Naive B cell (primary cell): Measurements from ENCODE around the gene GPSM1. TPM values are rescaled to one million over a fixed set of nuclear protein-coding genes. Genes with fewer than 3 reads are reported as not detected.

Experiments used
- ATAC-seq, 2 donors: fragments of 150-1000 bp; cut with Tn5 transposase; 2 replicates each; pipeline ENCODE4 v1.10.0; 2021; ENCODE audit warnings: low read depth in 2 of 2, mild to moderate bottlenecking in 2 of 2, moderate library complexity in 2 of 2
- DNase-seq: peaks from one replicate; pipeline ENCODE4 v3.0.0; 2022
- H3K27ac Mint-ChIP-seq, 6 donors: one replicate each; pipeline ENCODE4 v1.8.0; 2020 to 2022; ENCODE audit warnings: mild to moderate bottlenecking in 6 of 6, mixed read lengths in 6 of 6, moderate library complexity in 5 of 6, inconsistent platforms in 2 of 6
- H3K27me3 Mint-ChIP-seq, 3 donors: one replicate each; pipeline ENCODE4 v1.8.0; 2021 to 2022; ENCODE audit warnings: mixed read lengths in 3 of 3, mild to moderate bottlenecking in 1 of 3
- H3K36me3 Mint-ChIP-seq, 2 donors: one replicate each; pipeline ENCODE4 v1.8.0; 2020 to 2022; ENCODE audit warnings: mixed read lengths in 2 of 2, inconsistent platforms in 1 of 2, mild to moderate bottlenecking in 1 of 2
- H3K4me1 Mint-ChIP-seq, 3 donors: one replicate each; pipeline ENCODE4 v1.8.0; 2020 to 2022; ENCODE audit warnings: mixed read lengths in 3 of 3, inconsistent platforms in 1 of 3, mild to moderate bottlenecking in 1 of 3, moderate library complexity in 1 of 3
- H3K4me3 Mint-ChIP-seq, 8 donors: one replicate each; pipeline ENCODE4 v1.8.0; 2020 to 2022; ENCODE audit warnings: mild to moderate bottlenecking in 8 of 8, mixed read lengths in 8 of 8, moderate library complexity in 8 of 8, inconsistent platforms in 2 of 8
- H3K9me3 Mint-ChIP-seq, 7 donors: one replicate each; pipeline ENCODE4 v1.8.0; 2020 to 2022; ENCODE audit warnings: mixed read lengths in 7 of 7, mild to moderate bottlenecking in 5 of 7, inconsistent platforms in 2 of 7, moderate library complexity in 1 of 7
- polyA plus RNA-seq, 6 donors: library from polyadenylated mRNA; unstranded; fragments of 300-500 nt; fragmentation: Illumina TruSeq; gene quantifications; one replicate each; pipeline ENCODE4 v1.2.3, GENCODE V29; 2021; ENCODE audit warnings: low read depth in 6 of 6

Gene GPSM1
- polyA plus RNA-seq, 6 donors from 2014 or later: 0.69 to 1.6 (median 0.94) TPM; not detected in 1

DNA sequence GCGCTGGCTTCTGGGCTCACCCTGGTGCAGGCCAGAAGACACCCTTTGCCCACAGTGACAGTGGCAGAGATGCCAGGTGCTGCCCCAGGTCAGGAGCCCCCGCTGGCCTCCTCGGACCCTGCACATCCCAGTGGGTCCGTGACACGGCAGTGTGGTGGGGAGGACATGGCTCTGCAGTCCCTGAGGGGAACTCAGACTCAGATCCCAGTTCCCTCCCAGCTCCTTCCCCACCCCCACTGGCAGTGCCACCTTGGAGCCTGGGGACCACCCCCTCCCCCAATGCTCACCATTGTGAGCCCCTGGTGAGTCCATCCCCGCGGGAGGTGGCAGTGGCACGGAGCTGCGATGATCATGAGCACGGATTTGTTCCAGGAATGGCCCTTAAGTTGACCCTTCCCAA is 22.9 kb upstream of the GPSM1 start:
- Mint-ChIP-seq H3K27ac (no peak overlapping the region), H3K36me3 (no peaks in the 10 kb centered on the region), H3K4me3 (no peak overlapping the region), H3K9me3 (no peaks in the 10 kb centered on the region), H3K4me1 (peaks cover 0 to 7% (median 0%) of the 10 kb centered on the region in 3 donors), H3K27me3 (peaks cover 0 to 5% (median 0%) of the 10 kb centered on the region in 3 donors)
- DNase-seq (no peak), ATAC-seq (no peak)

DNA sequence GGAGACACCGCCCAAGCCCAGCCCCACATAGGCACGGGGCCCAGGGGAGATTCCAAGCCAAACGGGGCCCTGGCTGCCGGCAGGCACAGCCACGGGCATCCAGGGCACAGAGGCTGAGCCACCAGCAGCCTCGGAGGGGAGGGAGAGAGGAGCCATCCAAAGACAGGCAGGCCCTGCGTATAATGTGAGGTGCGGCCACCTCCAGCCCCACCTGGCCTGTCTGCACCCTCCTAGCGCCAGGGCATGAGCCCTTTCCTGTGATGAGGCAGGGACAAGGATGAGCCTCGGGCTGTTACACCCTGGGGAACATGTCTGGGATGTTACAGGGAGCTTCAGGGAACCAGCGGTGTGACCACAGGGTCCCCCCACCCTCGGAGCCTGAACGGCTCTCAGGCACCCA is 22.4 kb upstream of the GPSM1 start:
- Mint-ChIP-seq H3K27me3 (peaks cover 0 to 5% (median 0%) of the 10 kb centered on the region in 3 donors), H3K9me3 (no peaks in the 10 kb centered on the region), H3K36me3 (no peaks in the 10 kb centered on the region), H3K4me3 (no peak overlapping the region), H3K27ac (no peak overlapping the region), H3K4me1 (peaks cover 0 to 7% (median 0%) of the 10 kb centered on the region in 3 donors)
- no peak for DNase-seq
- no peak for ATAC-seq

DNA sequence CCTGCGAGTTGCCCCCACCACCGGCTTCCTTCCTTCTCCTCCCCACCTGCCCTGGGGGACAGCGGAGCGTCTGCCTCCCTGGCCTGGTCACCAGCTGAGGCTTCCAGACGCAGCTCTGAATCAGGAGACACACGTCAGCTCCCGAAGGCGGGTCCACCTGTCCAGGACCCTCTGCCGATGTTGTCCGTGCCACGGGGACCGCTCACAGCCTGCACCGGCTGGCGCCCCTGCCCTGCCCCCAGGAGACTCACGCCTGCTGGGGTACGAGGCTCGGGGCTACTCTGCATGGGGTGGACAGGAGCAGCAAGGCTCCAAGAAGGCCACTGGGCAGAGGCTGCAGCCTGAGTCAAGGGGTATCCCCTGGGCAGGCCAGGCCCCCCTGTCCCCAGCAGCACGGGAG is 21.5 kb upstream of the GPSM1 start:
- H3K36me3 Mint-ChIP-seq: no peaks in the 10 kb centered on the region
- DNase-seq (no peak), ATAC-seq (no peak)
- peaks cover 0 to 7% (median 0%) of the 10 kb centered on the region in 3 donors for H3K4me1 Mint-ChIP-seq
- no peaks in the 10 kb centered on the region for H3K9me3 Mint-ChIP-seq
- peaks cover 0 to 5% (median 0%) of the 10 kb centered on the region in 3 donors for H3K27me3 Mint-ChIP-seq
- no peak overlapping the region for H3K27ac Mint-ChIP-seq
- no peak overlapping the region for H3K4me3 Mint-ChIP-seq

DNA sequence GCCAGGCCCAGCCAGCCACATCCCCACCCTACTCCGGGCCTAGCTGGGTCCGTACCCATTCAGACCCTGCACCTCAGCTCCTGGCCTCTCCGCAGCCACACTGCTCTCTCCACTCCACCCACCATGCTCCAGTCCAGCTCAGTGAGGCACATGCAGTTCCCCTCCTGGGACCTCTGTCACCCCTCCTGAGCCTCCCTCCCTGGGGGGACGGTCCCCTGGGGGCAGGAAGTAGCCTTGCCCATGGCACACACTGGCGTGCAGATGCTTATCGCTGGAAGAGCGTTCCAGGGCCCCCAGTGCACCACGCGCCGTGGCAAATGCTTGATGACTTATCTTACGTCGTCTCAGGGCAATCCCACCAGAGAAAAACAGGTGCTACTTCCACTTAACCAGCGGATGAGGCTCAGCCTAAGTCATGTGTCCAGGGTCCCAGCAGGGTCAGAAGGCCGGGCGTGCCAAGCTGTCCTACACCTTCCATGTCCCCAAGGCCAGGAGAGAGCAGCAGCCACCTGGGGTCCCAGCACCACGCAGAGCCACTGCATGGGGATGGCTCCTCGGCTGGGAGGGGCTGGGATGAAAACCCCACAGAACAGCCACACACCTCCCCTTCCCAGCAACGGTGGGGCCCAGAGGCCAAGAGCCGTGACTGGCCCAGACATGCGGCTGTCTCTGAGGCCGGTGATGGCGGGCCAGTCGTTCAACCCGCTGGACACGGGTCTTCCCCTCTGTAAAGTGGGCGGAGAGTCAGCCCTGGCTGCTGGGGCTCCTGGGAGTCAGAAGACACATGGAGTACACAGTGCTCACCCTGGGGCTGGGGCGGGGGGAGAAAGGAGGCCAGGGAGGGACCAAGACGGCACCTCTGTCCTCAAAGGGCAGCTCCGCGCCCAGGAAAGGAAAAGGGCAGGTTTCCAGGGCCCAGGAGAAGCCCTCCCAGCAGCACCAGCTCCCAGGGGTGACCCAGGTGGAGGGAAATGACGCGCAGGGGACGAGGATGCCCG is 20.8 kb upstream of the GPSM1 start:
- no peaks in the 10 kb centered on the region for H3K36me3 Mint-ChIP-seq
- H3K4me1 Mint-ChIP-seq: peaks cover 0 to 7% (median 0%) of the 10 kb centered on the region in 3 donors
- H3K27ac Mint-ChIP-seq: peak overlapping the region in 1 of 6 donors; percentile 91
- no peaks in the 10 kb centered on the region for H3K9me3 Mint-ChIP-seq
- H3K4me3 Mint-ChIP-seq: peak overlapping the region in 4 of 8 donors; percentile 13 to 81 (median 34)
- DNase-seq (peak; percentile 41), ATAC-seq (peak; percentile 20 to 22)
- H3K27me3 Mint-ChIP-seq: peaks cover 0 to 5% (median 0%) of the 10 kb centered on the region in 3 donors

DNA sequence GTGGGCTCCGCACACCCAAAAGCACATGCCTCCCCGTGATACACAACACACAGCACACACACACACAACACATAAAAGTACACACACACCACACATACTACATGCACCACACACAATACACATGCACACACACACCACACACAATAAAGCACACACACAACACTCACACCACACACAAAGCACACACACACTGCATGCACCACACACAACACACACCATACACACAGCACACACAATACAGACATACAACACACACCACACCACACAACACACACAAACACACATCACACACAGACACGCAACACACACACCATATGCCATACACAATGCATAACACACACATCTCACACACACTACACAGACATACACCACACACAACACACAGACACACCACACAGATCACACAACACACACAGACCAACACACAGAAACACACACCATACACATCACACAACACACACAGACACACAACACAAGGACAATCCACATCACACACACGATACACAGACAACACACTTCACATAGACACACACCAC is 20.1 kb upstream of the GPSM1 start:
- DNase-seq (no peak), ATAC-seq (no peak)
- H3K4me3 Mint-ChIP-seq: no peak overlapping the region
- no peak overlapping the region for H3K27ac Mint-ChIP-seq
- H3K36me3 Mint-ChIP-seq: no peaks in the 10 kb centered on the region
- H3K27me3 Mint-ChIP-seq: peaks cover 0 to 5% (median 0%) of the 10 kb centered on the region in 3 donors
- peaks cover 0 to 7% (median 0%) of the 10 kb centered on the region in 3 donors for H3K4me1 Mint-ChIP-seq
- H3K9me3 Mint-ChIP-seq: no peaks in the 10 kb centered on the region

DNA sequence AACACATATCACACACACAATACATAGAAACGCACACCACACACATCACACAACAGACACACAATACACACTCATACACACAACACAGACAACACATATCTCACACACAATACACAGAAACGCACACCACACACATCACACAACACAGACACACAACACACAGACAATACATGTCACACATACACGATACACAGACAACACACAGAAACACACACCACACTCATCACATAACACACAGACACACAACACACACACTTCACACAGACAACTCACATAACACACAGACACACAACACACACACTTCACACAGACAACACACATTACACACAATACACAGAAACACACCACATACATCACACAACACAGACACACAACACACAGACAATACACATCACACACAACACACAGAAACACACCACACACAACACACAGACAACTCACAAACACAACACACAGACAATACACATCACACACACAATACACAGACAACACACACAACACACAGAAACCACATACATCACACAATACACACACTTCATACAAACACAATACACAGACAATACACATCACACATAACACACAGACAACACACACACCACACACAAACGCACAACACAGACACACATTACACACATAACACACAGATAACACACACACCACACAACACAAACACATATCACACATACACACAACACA is 19.2 kb upstream of the GPSM1 start:
- Mint-ChIP-seq H3K4me3 (no peak overlapping the region), H3K27me3 (peaks cover 0 to 5% (median 0%) of the 10 kb centered on the region in 3 donors), H3K4me1 (peaks cover 0 to 7% (median 0%) of the 10 kb centered on the region in 3 donors), H3K27ac (no peak overlapping the region), H3K36me3 (no peaks in the 10 kb centered on the region), H3K9me3 (no peaks in the 10 kb centered on the region)
- ATAC-seq: no peak
- DNase-seq: no peak

DNA sequence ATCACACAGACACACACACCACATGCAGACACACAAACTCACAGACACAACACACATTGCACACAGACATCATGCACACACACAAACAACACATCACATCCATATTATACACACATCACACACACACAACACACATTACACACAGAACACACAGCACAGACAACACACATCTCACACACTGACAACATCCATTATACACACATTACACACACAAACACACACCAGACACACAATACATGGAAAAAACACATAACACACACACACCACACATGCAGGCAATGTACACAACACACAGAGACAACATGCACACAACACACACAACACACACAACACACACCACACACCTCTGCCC is 18.7 kb upstream of the GPSM1 start:
- H3K36me3 Mint-ChIP-seq: no peaks in the 10 kb centered on the region
- H3K4me3 Mint-ChIP-seq: no peak overlapping the region
- H3K27ac Mint-ChIP-seq: no peak overlapping the region
- H3K4me1 Mint-ChIP-seq: peaks cover 0 to 7% (median 0%) of the 10 kb centered on the region in 3 donors
- ATAC-seq (no peak), DNase-seq (no peak)
- no peaks in the 10 kb centered on the region for H3K9me3 Mint-ChIP-seq
- peaks cover 0 to 5% (median 0%) of the 10 kb centered on the region in 3 donors for H3K27me3 Mint-ChIP-seq

DNA sequence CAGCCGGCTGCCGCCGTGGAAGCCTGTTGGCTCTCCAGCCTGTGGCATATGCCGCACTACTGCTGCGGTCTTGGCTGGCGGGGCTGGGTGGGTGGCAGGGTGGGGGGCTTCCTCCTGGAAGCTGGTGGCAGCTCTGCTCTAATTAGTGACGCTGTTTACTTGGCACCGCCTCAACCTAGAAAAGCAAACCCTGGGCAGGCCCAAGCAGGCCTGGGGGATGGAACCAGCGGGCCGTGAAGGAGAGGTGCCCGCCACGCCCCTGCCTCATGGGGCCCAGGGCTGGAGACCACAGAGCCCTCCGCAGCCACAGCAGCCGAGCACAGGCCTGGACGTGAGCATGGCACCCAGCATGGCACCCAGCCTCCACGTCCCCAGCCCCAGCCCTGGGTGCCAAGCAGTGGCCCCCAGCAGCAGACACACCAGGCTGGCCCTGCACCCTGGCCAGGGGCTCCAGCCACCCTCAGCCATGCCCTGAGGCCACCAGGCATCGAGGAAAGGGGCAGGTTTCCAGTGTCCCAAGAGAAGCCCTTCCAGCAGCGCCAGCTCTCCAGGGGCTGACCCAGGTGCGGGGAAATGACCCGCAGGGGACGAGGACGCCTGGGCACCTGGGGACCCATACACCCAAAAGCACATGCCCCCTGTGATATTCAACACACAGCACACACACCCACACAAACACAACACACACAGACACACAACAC is 18.1 kb upstream of the GPSM1 start:
- Mint-ChIP-seq H3K27me3 (peaks cover 0 to 5% (median 0%) of the 10 kb centered on the region in 3 donors), H3K4me1 (peaks cover 0 to 7% (median 0%) of the 10 kb centered on the region in 3 donors), H3K36me3 (no peaks in the 10 kb centered on the region), H3K4me3 (no peak overlapping the region), H3K9me3 (peaks cover 0 to 2% (median 0%) of the 10 kb centered on the region in 7 donors), H3K27ac (no peak overlapping the region)
- ATAC-seq: peak; percentile 64 to 69
- DNase-seq: peak; percentile 67

DNA sequence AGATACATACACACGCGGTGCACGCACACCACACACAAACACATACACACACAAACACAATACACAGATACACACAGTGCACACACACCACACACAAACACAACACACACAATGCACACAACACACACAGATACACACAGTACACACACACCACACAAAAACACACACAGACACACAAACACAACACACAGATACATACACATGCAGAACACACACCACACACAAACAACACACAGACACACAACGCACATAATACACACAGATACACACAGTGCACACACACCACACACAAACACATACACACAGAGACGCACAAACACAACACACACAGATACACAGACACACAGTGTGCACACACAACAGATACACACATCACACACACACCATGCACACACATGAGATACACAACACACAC is 17.5 kb upstream of the GPSM1 start:
- no peak overlapping the region for H3K27ac Mint-ChIP-seq
- peaks cover 0 to 5% (median 0%) of the 10 kb centered on the region in 3 donors for H3K27me3 Mint-ChIP-seq
- peaks cover 0 to 7% (median 0%) of the 10 kb centered on the region in 3 donors for H3K4me1 Mint-ChIP-seq
- no peak overlapping the region for H3K4me3 Mint-ChIP-seq
- DNase-seq (no peak), ATAC-seq (no peak)
- H3K9me3 Mint-ChIP-seq: peaks cover 0 to 6% (median 5%) of the 10 kb centered on the region in 7 donors
- peaks cover under 1 to 5% of the 10 kb centered on the region in 2 donors for H3K36me3 Mint-ChIP-seq

DNA sequence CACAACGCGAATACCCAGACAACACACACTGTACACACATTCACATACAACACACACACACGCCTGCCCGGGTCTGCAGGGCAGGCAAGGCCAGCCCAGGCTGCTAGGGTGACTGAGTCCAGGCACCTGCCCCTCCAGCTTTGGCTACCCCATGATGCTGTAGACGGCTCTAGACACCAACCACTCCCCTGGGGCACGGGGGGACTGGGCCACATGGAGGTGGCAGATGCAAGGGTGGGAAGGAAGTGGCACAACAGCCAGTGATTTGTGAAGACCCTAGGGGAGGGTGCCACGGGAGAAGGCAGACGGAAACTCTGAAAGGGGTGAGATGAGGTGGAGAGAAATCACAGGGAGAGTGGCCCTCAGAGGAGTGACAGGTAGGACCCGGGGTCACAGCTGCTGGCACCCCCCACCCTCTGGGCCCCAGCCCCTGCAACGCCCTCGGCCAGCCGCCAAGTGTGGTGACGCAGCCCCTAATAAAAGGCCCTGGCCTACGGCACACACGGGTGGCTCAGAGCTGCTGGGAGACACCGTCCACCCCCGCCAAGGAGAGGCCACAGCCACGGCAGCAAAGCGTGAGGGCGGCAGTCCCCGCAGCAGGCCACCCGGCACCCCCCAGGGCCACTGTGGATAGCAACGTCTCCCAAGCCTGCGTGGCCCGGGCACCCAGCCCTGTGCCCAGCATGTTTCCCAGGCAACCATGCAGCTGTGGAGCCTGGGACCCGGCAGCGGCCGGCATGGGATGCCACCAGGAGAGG is 16.9 kb upstream of the GPSM1 start:
- ATAC-seq (peak; percentile 34 to 37), DNase-seq (peak; percentile 70)
- Mint-ChIP-seq H3K4me1 (peaks cover 0 to 10% (median 0%) of the 10 kb centered on the region in 3 donors), H3K27me3 (peaks cover 0 to 9% (median 5%) of the 10 kb centered on the region in 3 donors), H3K4me3 (peak overlapping the region in 2 of 8 donors; percentile 21 to 44), H3K9me3 (peaks cover 4 to 12% (median 10%) of the 10 kb centered on the region in 7 donors), H3K27ac (no peak overlapping the region), H3K36me3 (peaks cover 5 to 7% of the 10 kb centered on the region in 2 donors)

DNA sequence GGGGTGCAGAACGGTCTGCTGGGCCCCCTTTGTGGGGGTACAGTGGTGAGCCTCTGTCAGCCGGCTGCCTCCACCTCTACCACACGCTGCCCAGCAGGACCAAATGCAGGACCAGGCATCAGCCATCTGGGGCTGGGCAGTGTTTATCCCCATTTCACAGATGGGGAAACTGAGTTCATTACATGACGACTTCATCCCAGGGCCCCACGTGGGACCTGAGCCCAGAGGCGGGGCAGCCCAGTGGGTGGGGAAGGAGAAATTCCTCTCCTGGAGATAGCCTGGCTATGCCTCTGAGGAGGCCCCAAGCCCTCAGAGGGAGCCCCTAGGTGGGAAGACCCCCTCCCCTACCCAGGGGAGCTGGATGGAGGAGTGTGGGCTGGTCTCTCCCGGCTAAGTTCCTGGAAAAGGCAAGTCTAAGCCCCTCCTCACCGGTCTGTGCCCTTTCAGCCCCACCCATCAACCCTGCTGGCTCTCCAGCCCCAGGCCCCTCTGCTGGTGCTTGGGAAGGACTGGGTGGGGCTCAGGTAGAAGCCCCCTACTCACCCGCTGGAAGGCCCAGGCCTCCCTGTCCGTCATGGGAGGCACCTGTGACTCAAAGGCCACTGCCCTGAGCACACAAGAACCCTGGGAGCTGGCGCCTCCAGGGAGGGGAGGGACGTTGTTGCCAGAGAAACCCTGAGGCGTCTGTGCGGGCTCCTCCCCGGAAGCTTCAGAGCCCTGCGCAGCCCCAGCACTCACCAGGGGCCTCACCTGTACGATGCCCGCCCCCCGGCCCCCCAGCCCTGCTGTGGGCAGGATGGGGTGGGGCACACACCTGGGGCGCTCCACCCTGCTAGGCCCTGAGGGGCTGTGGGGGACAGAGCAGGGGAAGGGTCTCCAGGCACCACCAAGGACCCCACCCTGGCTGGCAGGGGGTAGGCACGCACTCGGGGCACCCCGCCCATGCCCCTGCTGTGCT is 16.0 kb upstream of the GPSM1 start:
- H3K4me1 Mint-ChIP-seq: peaks cover 0 to 12% (median 0%) of the 10 kb centered on the region in 3 donors
- H3K27me3 Mint-ChIP-seq: peaks cover 6 to 14% (median 7%) of the 10 kb centered on the region in 3 donors
- DNase-seq (no peak), ATAC-seq (peak; percentile 23 to 29)
- peaks cover 9 to 18% (median 13%) of the 10 kb centered on the region in 7 donors for H3K9me3 Mint-ChIP-seq
- peaks cover 5 to 16% of the 10 kb centered on the region in 2 donors for H3K36me3 Mint-ChIP-seq
- peak overlapping the region in 5 of 8 donors; percentile 10 to 78 (median 44) for H3K4me3 Mint-ChIP-seq
- peak overlapping the region in 3 of 6 donors; percentile 17 to 82 (median 45) for H3K27ac Mint-ChIP-seq
